ENCODE measurements around the gene XRCC3.

XRCC3 gene

DNA sequence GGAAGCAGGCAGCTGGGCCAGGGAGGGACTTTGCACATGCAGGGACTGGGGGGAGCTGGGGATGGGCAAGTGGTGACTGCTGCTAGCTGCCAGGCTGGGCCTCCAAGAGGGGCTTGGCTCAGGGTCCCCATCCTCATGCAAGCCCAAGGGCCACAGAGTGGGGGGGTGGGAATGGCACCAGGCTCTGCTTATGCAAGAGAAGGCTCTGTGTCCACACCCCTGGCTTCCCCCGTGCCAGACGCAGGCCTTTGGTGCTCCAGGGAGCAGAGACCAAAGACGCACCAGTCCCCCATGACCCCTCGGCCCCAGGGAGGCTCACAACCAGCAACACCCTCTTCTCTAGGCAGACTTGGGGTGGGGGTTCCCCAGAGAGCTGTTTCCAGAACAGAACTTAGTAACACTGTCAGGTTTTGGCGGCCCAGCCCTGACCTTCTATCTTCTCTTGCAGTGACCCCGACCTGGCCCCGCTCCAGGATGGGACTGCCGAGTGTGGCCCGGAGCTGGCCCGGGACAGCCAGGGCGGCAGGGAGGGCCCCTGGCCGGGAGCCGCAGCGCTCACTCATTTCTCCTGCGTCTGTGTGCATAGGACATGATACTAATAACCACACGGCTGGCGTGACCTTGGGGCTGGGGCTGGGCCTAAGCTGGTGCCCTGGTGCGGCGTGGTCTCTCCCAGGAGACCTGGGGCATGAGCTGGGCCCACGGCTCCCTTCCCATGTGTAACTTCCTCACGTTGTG lies 14.3 kb downstream of the XRCC3 start:
- DNase-seq (ENCODE audit: low read depth) = no peak
- TF ChIP-seq, protein P1, sequence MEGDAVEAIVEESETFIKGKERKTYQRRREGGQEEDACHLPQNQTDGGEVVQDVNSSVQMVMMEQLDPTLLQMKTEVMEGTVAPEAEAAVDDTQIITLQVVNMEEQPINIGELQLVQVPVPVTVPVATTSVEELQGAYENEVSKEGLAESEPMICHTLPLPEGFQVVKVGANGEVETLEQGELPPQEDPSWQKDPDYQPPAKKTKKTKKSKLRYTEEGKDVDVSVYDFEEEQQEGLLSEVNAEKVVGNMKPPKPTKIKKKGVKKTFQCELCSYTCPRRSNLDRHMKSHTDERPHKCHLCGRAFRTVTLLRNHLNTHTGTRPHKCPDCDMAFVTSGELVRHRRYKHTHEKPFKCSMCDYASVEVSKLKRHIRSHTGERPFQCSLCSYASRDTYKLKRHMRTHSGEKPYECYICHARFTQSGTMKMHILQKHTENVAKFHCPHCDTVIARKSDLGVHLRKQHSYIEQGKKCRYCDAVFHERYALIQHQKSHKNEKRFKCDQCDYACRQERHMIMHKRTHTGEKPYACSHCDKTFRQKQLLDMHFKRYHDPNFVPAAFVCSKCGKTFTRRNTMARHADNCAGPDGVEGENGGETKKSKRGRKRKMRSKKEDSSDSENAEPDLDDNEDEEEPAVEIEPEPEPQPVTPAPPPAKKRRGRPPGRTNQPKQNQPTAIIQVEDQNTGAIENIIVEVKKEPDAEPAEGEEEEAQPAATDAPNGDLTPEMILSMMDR (conservative IDR thresholded peaks at IDR 0.05; ENCODE audit: low read depth, low read length) = no peak

DNA sequence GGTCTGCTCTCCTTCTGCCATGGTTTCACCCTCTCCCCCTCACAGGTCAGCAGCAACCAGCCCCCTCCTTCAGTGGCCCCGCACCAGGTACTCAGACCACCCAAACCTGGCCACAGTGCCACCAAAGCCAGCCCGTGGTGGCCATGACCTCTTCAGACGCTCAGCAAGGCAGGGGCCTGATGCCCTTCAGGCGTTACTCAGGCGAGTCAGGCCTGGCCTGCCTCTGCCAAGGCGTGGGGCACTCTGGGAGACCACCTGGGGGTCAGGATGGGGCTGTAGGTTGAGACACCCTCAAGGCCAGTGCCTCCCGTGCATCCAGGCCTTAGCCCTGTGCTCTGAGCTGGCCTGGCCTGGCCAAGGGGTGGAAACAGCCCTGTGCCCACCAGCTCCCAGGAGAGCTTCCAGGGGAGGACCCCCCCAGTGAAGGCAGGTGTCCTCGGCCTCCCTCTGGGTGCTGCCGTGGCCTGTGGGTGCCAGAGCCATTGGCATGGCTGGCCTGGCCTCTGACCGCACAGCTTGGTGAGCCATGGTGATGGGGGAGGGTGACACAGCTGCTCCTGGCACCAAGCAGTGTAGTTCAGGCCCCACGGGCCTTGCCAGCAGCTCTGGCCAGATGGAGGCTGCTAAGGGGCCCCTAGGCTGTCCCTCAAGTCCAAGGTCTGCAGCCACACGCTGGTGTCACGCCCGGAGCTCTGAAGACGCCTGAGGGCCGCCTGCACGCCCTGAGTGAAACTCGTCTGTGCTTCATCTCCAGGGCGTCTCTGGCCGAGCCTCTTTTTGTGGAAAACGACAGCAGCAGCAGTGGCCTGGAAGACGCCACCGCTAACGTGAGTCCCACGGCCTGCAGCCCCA lies 15.1 kb downstream of the XRCC3 start:
- DNase-seq (ENCODE audit: low read depth) = no peak
- H3K4me3 ChIP-seq (ENCODE audit: low read length) = no peak overlapping the region
- TF ChIP-seq, protein P1 (conservative IDR thresholded peaks at IDR 0.05; ENCODE audit: low read depth, low read length) = no peak

More for the DNA sequence above, 14.3 kb downstream of the XRCC3 start:
- no peak overlapping the region for H3K4me3 ChIP-seq (ENCODE audit: low read length)

DNA sequence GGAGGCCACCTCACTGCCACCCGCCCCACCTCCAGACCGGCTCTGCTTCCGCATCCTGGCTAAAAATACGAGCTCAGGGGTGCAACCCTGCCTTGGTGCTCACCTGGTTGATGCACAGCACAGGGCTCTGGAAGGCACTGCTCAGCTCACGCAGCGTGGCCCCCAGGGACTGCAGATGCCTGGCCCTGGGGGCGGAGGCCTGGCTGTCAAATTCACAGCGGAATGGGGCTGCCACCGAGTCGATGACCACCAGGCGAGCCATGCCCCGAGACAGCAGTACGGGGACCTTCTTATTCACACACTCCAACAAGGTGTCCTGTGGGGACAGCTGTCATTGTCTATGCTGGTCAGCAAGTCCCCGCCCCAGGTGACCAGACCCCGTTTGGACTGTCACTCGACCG lies 16.0 kb downstream of the XRCC3 start:
- TF ChIP-seq, protein P1 (conservative IDR thresholded peaks at IDR 0.05; ENCODE audit: low read depth, low read length) = no peak
- H3K4me3 ChIP-seq (ENCODE audit: low read length) = no peak overlapping the region
- no peak for DNase-seq (ENCODE audit: low read depth)

DNA sequence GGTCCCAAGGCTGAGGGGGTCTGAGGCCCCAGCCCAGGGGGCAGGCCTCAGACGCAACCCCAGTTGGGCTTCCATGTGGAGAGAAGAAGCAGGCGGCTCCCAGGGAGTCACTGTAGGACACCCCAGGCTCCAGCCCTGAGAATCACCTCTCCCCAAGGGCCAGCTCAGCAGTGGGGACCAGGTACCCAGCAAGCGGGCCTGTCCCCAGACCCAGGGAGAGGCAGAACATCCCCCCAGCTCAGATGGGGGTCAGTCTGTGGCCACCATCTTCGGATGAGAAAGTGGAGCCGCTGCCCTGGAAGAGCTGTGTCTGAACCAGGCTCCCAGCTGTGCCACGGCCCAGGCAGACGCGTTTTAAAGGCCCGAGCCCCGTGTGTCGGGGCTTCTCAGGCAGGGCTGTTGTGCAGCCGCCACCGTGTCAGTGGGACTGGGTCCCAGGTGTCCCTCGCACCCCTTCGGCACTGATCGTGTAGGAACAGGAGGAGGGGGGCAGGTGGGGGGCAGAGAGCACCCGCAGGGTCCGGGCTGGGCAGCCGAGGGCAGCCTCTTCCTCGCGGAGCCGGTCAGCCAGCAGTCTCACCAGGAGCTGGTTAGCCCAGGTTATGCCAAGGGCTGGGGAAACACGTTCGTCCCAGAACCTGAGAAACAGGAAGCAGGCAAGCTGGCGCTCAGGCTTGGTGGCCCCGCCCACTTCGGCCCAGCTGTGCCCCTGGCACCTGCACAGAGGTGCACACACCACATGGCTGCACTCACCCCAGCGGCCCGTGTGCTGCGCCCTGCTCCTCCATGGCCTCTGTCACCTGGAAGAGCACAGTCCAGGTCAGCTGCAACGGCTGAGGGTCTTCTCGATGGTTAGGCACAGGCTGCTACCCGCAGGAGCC lies 16.6 kb downstream of the XRCC3 start:
- H3K4me3 ChIP-seq (ENCODE audit: low read length) = no peak overlapping the region
- DNase-seq (ENCODE audit: low read depth) = no peak
- TF ChIP-seq, protein P1 (conservative IDR thresholded peaks at IDR 0.05; ENCODE audit: low read depth, low read length) = no peak

DNA sequence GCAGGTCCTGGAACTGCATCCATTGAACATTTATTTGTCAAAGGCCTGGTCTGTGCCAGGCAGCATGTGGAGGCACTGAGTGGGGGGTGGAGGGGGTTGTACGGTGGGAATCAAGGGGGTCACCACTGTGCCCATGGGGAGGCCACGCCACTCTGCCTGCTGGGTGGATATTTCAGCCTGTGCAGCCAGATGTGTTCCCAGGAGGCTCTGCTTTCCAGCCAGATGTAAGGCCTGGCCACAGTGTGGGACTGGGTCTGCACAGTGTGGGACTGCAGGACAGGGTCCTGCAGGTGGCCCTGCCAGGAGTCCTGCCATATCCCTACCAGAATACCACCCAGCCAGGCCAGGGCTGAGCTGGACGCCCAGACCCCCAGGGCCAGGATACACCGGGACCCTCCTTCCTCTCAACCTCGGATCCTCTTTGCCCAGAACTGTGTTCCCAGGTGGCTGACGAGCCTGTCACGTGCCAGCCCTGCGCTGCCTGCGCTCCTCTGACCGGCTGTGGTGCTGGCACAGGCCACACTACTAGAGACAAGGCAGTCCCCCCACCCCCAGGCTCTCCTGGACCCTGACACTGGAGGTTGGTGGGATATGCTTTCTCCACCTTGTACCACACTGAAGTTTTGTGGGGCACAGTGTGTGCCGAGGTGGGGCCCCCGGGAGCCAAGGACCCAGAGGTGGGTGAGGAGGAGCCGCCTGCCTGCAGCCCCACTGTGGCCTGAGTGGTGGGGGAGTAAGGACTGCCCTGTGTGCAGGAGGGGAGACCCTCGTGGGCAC lies 17.5 kb downstream of the XRCC3 start:
- TF ChIP-seq, protein P1 (conservative IDR thresholded peaks at IDR 0.05; ENCODE audit: low read depth, low read length) = no peak
- no peak overlapping the region for H3K4me3 ChIP-seq (ENCODE audit: low read length)
- DNase-seq (ENCODE audit: low read depth) = no peak

DNA sequence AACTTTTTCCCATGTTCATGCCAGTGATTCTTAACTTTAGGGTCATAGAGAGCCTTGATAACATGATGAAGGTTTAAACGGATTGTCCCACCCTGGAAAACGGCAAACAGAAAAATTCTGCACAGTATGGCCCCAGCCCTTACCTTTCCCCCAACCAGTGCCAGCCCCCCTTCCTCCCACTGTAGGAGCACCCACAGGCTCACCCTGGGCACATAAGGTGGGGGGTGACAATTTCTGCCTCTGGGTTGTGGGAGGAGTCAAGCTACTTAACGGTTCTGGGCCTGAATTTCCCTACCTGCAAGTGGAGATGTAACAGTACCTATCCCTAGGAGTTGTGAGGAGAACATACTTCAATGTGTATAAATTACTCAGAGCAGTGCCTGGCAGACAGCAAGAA lies 18.0 kb downstream of the XRCC3 start:
- TF ChIP-seq, protein P1 (conservative IDR thresholded peaks at IDR 0.05; ENCODE audit: low read depth, low read length) = no peak
- no peak overlapping the region for H3K4me3 ChIP-seq (ENCODE audit: low read length)

More for the DNA sequence above, 18.0 kb downstream of the XRCC3 start:
- DNase-seq (ENCODE audit: low read depth) = no peak
